OCI-LY1 (cell line): ENCODE results near the gene COL18A1.

Experiments
- H2AFZ ChIP-seq: fragments of 200-600 bp; sonication (generic), shearing (Covaris generic); 2 replicates; pipeline ENCODE4 v1.6.0; 2014; ENCODE audit warnings: antibody characterized with exemption, mild to moderate bottlenecking, low read length
- H3F3A ChIP-seq: fragments of 200-600 bp; sonication (generic), shearing (Covaris generic); 2 replicates; pipeline ENCODE4 v1.6.0; 2014; ENCODE audit warnings: mild to moderate bottlenecking, antibody characterized with exemption, low read length, moderate library complexity; ENCODE audit not compliant: insufficient read depth
- H3K27ac ChIP-seq: fragments of 200-600 bp; sonication (generic); 2 replicates; pipeline ENCODE4 v1.5.1; 2014; ENCODE audit warnings: low read length, mixed run types, mild to moderate bottlenecking, low read depth; ENCODE audit not compliant: poor library complexity, severe bottlenecking
- H3K27me3 ChIP-seq: fragments of 200-600 bp; sonication (generic); 2 replicates; pipeline ENCODE4 v1.6.0; 2014; ENCODE audit warnings: antibody characterized with exemption, mild to moderate bottlenecking, low read length, moderate library complexity; ENCODE audit not compliant: insufficient read depth
- H3K36me3 ChIP-seq: fragments of 200-600 bp; sonication (generic); 2 replicates; pipeline ENCODE4 v1.6.1; 2014; ENCODE audit warnings: mild to moderate bottlenecking, antibody characterized with exemption, low read length, moderate library complexity, mixed read lengths; ENCODE audit not compliant: insufficient read depth
- H3K4me1 ChIP-seq: fragments of 200-600 bp; sonication (generic); 2 replicates; pipeline ENCODE4 v1.5.1; 2014; ENCODE audit warnings: mild to moderate bottlenecking, low read length, moderate library complexity; ENCODE audit not compliant: insufficient read depth, severe bottlenecking
- H3K4me2 ChIP-seq: fragments of 200-600 bp; sonication (generic), shearing (Covaris generic); 2 replicates; pipeline ENCODE4 v1.6.1; 2014; ENCODE audit warnings: low read length
- H3K4me3 ChIP-seq: fragments of 200-600 bp; sonication (generic); 2 replicates; pipeline ENCODE4 v1.5.1; 2014; ENCODE audit warnings: low read length, low read depth, mild to moderate bottlenecking, mixed read lengths; ENCODE audit not compliant: poor library complexity, severe bottlenecking
- H3K79me2 ChIP-seq: fragments of 200-600 bp; shearing (Covaris generic); 2 replicates; pipeline ENCODE4 v1.6.1; 2016; ENCODE audit warnings: mixed run types, low read length, mixed read lengths; ENCODE audit not compliant: insufficient read depth
- H3K9ac ChIP-seq: fragments of 200-600 bp; sonication (generic), shearing (Covaris generic); 2 replicates; pipeline ENCODE4 v1.6.1; 2014; ENCODE audit warnings: mild to moderate bottlenecking, low read length, mixed read lengths
- H3K9me2 ChIP-seq: fragments of 200-600 bp; sonication (generic), shearing (Covaris generic); 2 replicates; pipeline ENCODE4 v1.6.1; 2014; ENCODE audit warnings: low read depth, mild to moderate bottlenecking, low read length, mixed read lengths
- H3K9me3 ChIP-seq: fragments of 200-600 bp; shearing (Covaris generic); 2 replicates; pipeline ENCODE4 v1.6.1; 2014; ENCODE audit warnings: low read length, mixed read lengths
- H4K20me1 ChIP-seq: fragments of 200-600 bp; sonication (generic), shearing (Covaris generic); 2 replicates; pipeline ENCODE4 v1.6.0; 2016; ENCODE audit warnings: mild to moderate bottlenecking, low read length; ENCODE audit not compliant: insufficient read depth
- EZH2 ChIP-seq: fragments of 200-600 bp; sonication (generic), shearing (Covaris generic); IDR thresholded peaks from 2 replicates; pipeline ENCODE4 v1.8.0; 2017; ENCODE audit warnings: borderline replicate concordance, mixed run types, mild to moderate bottlenecking, antibody characterized with exemption, low read length, moderate library complexity, mixed read lengths
- TF ChIP-seq, protein P1 (sequence below): fragments of 200-600 bp; sonication (generic), shearing (Covaris generic); IDR thresholded peaks from 2 replicates; pipeline ENCODE4 v1.5.1; 2017; ENCODE audit warnings: mild to moderate bottlenecking, antibody characterized with exemption, low read length, moderate library complexity, mixed read lengths

Gene COL18A1

GRCh38 chr21:45461806-45462341, 56.9 kb downstream of the COL18A1 start:
- no peaks in the 10 kb centered on the region for H3K79me2 ChIP-seq
- H3K4me2 ChIP-seq: no peak overlapping the region
- no peaks in the 10 kb centered on the region for H3F3A ChIP-seq
- no peaks in the 10 kb centered on the region for H3K36me3 ChIP-seq
- no peak overlapping the region for H3K27ac ChIP-seq
- no peaks in the 10 kb centered on the region for H3K9me2 ChIP-seq
- TF ChIP-seq, protein P1, sequence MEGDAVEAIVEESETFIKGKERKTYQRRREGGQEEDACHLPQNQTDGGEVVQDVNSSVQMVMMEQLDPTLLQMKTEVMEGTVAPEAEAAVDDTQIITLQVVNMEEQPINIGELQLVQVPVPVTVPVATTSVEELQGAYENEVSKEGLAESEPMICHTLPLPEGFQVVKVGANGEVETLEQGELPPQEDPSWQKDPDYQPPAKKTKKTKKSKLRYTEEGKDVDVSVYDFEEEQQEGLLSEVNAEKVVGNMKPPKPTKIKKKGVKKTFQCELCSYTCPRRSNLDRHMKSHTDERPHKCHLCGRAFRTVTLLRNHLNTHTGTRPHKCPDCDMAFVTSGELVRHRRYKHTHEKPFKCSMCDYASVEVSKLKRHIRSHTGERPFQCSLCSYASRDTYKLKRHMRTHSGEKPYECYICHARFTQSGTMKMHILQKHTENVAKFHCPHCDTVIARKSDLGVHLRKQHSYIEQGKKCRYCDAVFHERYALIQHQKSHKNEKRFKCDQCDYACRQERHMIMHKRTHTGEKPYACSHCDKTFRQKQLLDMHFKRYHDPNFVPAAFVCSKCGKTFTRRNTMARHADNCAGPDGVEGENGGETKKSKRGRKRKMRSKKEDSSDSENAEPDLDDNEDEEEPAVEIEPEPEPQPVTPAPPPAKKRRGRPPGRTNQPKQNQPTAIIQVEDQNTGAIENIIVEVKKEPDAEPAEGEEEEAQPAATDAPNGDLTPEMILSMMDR: no peak
- TF ChIP-seq EZH2: no peak
- H3K4me3 ChIP-seq: no peak overlapping the region
- H2AFZ ChIP-seq: no peak overlapping the region
- H3K9ac ChIP-seq: no peak overlapping the region
- H3K9me3 ChIP-seq: no peaks in the 10 kb centered on the region
- peaks cover 14% of the 10 kb centered on the region for H3K4me1 ChIP-seq
- no peaks in the 10 kb centered on the region; the same call in 1 of the 2 replicates for H3K27me3 ChIP-seq
- H4K20me1 ChIP-seq: no peaks in the 10 kb centered on the region

GRCh38 chr21:45463871-45464270, 58.9 kb downstream of the COL18A1 start:
- Histone ChIP-seq H3F3A (no peaks in the 10 kb centered on the region), H3K4me2 (no peak overlapping the region), H3K9me2 (no peaks in the 10 kb centered on the region), H3K27me3 (no peaks in the 10 kb centered on the region; the same call in 1 of the 2 replicates), H3K9ac (no peak overlapping the region), H2AFZ (no peak overlapping the region), H3K4me3 (no peak overlapping the region), H3K27ac (peak overlapping the region; percentile 59), H3K9me3 (no peaks in the 10 kb centered on the region), H3K4me1 (peaks cover 14% of the 10 kb centered on the region), H3K79me2 (no peaks in the 10 kb centered on the region), H3K36me3 (no peaks in the 10 kb centered on the region), H4K20me1 (no peaks in the 10 kb centered on the region)
- TF ChIP-seq, protein P1: no peak
- no peak for TF ChIP-seq EZH2

- Histone ChIP-seq H3K79me2 (no peaks in the 10 kb centered on the region), H4K20me1 (no peaks in the 10 kb centered on the region), H3K9me3 (no peaks in the 10 kb centered on the region), H3K4me3 (no peak overlapping the region), H3K27ac (peak overlapping the region; percentile 59), H3K27me3 (peaks cover 4% of the 10 kb centered on the region; the same call in 1 of the 2 replicates), H3K9me2 (no peaks in the 10 kb centered on the region), H3K9ac (no peak overlapping the region), H3K4me2 (no peak overlapping the region), H2AFZ (no peak overlapping the region), H3K36me3 (no peaks in the 10 kb centered on the region), H3F3A (no peaks in the 10 kb centered on the region), H3K4me1 (peaks cover 14% of the 10 kb centered on the region)
- TF ChIP-seq, protein P1: no peak
- no peak for TF ChIP-seq EZH2
These were observed 59.3 kb downstream of the COL18A1 start for GRCh38 chr21:45464309-45464708.
